T-helper 1 cell (primary cell): Measurements from ENCODE around the gene PABPC1L2A.
"Not testable (repeated sequence)": the region's sequence is repeated elsewhere in the genome, so short reads cannot be mapped to it uniquely, and the experiment has no call there.

Source experiments
- DNase-seq, 5 donors: peaks; one replicate each; pipeline ENCODE4 v3.0.0-alpha.2; 2012 to 2020
- total RNA-seq, 4 donors: gene quantifications; one replicate each; lab custom pipeline; 2026; lab: John Stamatoyannopoulos, UW

PABPC1L2A gene
- 0 reads per million in 4 donors for total RNA-seq

- DNase-seq, result not testable (repeated sequence)
Measured at GRCh38 chrX:73079024-73079562, at the start of gene PABPC1L2A. Gene PABPC1L2A (minus strand): TSS chrX:73079512. CDS start chrX:73079386, 126 bp downstream.

GRCh38 chrX:73127700-73128241, 48.5 kb upstream of the PABPC1L2A start:
- DNase-seq, result no peak

- DNase-seq, result no peak
Measured at GRCh38 chrX:73126240-73126639, 46.9 kb upstream of the PABPC1L2A start.

GRCh38 chrX:73099505-73099904, 20.2 kb upstream of the PABPC1L2A start:
- DNase-seq, result not testable (repeated sequence)

GRCh38 chrX:73086766-73087165, 7.5 kb upstream of the PABPC1L2A start:
- DNase-seq, result not testable (repeated sequence)

GRCh38 chrX:73079884-73080283, 572 bp upstream of the PABPC1L2A start:
- DNase-seq, result not testable (repeated sequence)

- DNase-seq, result not testable (repeated sequence)
Measured at GRCh38 chrX:73078597-73078996, 715 bp downstream of the PABPC1L2A start.

- no peak for DNase-seq
Measured at GRCh38 chrX:73076838-73077237, 2.5 kb downstream of the PABPC1L2A start.

GRCh38 chrX:73069365-73070035, 9.8 kb downstream of the PABPC1L2A start:
- DNase-seq, result no peak

GRCh38 chrX:73068467-73069364, 10.6 kb downstream of the PABPC1L2A start:
- DNase-seq, result no peak

- not testable (repeated sequence) for DNase-seq
Measured at GRCh38 chrX:73067761-73068466, 11.4 kb downstream of the PABPC1L2A start.

- no peak for DNase-seq
Measured at GRCh38 chrX:73028876-73029275, 50.4 kb downstream of the PABPC1L2A start.
